Gastrocnemius medialis (tissue), 4 donors: ENCODE data around the gene THSD7A.

Experiments used
- CTCF ChIP-seq, 5 experiments: fragments of 450-650 bp in 3 of 5; fragments of 200-600 bp in 2 of 5; sonication (generic) in 2 of 5; IDR thresholded peaks in 4 of 5; conservative IDR thresholded peaks in 1 of 5; 1 replicate in 4 of 5; 2 replicates in 1 of 5; pipeline ENCODE4 v1.5.1; 2016 to 2019; ENCODE audit warnings: antibody characterized with exemption in 5 of 5, mild to moderate bottlenecking in 3 of 5, moderate library complexity in 3 of 5
- POLR2A ChIP-seq, 2 donors: fragments of 450-650 bp; IDR thresholded peaks; one replicate each; pipeline ENCODE4 v1.6.1; 2017; ENCODE audit warnings: antibody characterized with exemption in 2 of 2, mild to moderate bottlenecking in 2 of 2, moderate library complexity in 2 of 2

GRCh38 chr7:11538751-11539299, 293.2 kb downstream of the THSD7A start:
- TF ChIP-seq CTCF (IDR thresholded peaks at IDR 0.05 in 4 of 5, conservative IDR thresholded peaks at IDR 0.05 in 1 of 5) (no peak), POLR2A (IDR thresholded peaks at IDR 0.05) (no peak)
